ENCODE measurements around the gene MAPKBP1.
"Not testable (repeated sequence)": the region's sequence is repeated elsewhere in the genome, so short reads cannot be mapped to it uniquely, and the experiment has no call there.

Gene MAPKBP1

GRCh38 chr15:41774062-41774881 lies at the start of gene MAPKBP1:
Gene MAPKBP1, plus strand, starts transcription at chr15:41774484. Its CDS starts 792 bp downstream, at chr15:41775276.
- DNase-seq (ENCODE audit: low spot score), result peak; percentile 97

- DNase-seq (ENCODE audit: low spot score), result peak; percentile 7
Observed at GRCh38 chr15:41727143-41727542, 47.1 kb upstream of the MAPKBP1 start.

- DNase-seq (ENCODE audit: low spot score), result not testable (repeated sequence)
Observed at GRCh38 chr15:41728061-41728460, 46.2 kb upstream of the MAPKBP1 start.

- DNase-seq (ENCODE audit: low spot score), result no peak
Observed at GRCh38 chr15:41730543-41730942, 43.7 kb upstream of the MAPKBP1 start.

GRCh38 chr15:41732483-41732882 lies 41.8 kb upstream of the MAPKBP1 start:
- DNase-seq (ENCODE audit: low spot score), result no peak

GRCh38 chr15:41734079-41734478 lies 40.2 kb upstream of the MAPKBP1 start:
- DNase-seq (ENCODE audit: low spot score), result no peak

- no peak for DNase-seq (ENCODE audit: low spot score)
Observed at GRCh38 chr15:41735046-41735445, 39.2 kb upstream of the MAPKBP1 start.

GRCh38 chr15:41735492-41735891 lies 38.8 kb upstream of the MAPKBP1 start:
- not testable (repeated sequence) for DNase-seq (ENCODE audit: low spot score)

- no peak for DNase-seq (ENCODE audit: low spot score)
Observed at GRCh38 chr15:41746802-41747201, 27.5 kb upstream of the MAPKBP1 start.

GRCh38 chr15:41756198-41756597 lies 18.1 kb upstream of the MAPKBP1 start:
- DNase-seq (ENCODE audit: low spot score), result no peak

- peak; percentile 66 for DNase-seq (ENCODE audit: low spot score)
Observed at GRCh38 chr15:41772720-41773331, 1.5 kb upstream of the MAPKBP1 start.

GRCh38 chr15:41773332-41773728 lies 954 bp upstream of the MAPKBP1 start:
- DNase-seq (ENCODE audit: low spot score), result no peak

GRCh38 chr15:41773729-41774061 lies 589 bp upstream of the MAPKBP1 start:
- DNase-seq (ENCODE audit: low spot score), result no peak

- no peak for DNase-seq (ENCODE audit: low spot score)
Observed at GRCh38 chr15:41774882-41775417, 666 bp downstream of the MAPKBP1 start.

- DNase-seq (ENCODE audit: low spot score), result no peak
Observed at GRCh38 chr15:41775651-41776050, 1.4 kb downstream of the MAPKBP1 start.

GRCh38 chr15:41777421-41777973 lies 3.2 kb downstream of the MAPKBP1 start:
- DNase-seq (ENCODE audit: low spot score), result no peak

GRCh38 chr15:41778521-41778920 lies 4.2 kb downstream of the MAPKBP1 start:
- DNase-seq (ENCODE audit: low spot score), result no peak

- DNase-seq (ENCODE audit: low spot score), result no peak
Observed at GRCh38 chr15:41779662-41780157, 5.4 kb downstream of the MAPKBP1 start.

GRCh38 chr15:41780266-41780665 lies 6.0 kb downstream of the MAPKBP1 start:
- DNase-seq (ENCODE audit: low spot score), result no peak

GRCh38 chr15:41780727-41781126 lies 6.4 kb downstream of the MAPKBP1 start:
- no peak for DNase-seq (ENCODE audit: low spot score)

GRCh38 chr15:41782371-41783282 lies 8.3 kb downstream of the MAPKBP1 start:
- no peak for DNase-seq (ENCODE audit: low spot score)

- no peak for DNase-seq (ENCODE audit: low spot score)
Observed at GRCh38 chr15:41783296-41783695, 9.0 kb downstream of the MAPKBP1 start.

Data from iPS-NIHi11 (cell line).